CD4-positive, alpha-beta T cell treated with Interleukin-10 for 1 hour (primary cell): ENCODE measurements around the gene FARP1.

ENCODE experiments used
- DNase-seq: peaks from one replicate; pipeline ENCODE4 v3.0.0-alpha.2; 2020

The FARP1 gene

DNA sequence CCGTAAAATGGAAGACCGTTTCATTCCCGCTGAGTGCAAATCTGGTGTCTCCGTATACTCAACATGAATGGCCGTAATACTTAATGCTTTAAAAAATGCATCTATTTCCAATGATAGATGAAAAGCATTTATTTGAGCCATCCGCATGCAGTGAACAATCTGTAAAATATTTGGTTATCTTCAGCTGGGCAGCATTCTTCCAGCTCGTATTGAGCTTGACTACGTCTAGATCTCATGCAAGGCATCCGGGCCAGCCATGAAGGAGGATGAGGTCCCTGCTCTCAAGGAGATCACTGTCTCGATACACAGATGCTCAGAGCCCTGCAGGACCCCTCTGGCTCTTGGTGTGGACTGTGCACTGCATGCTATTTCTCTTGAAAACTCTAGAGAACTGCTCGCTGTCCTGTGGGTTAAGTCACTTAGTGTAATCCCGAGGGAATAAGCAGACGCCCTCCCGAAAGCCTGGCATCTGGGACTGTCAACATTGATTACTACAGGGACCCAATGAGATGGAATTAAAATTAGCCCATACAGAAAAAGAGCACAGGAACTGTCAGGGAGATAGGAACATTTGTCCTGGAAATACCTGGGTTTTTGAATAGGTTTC is 146.5 kb downstream of the FARP1 start:
- DNase-seq = no peak

GRCh38 chr13:98290261-98290660 is 147.4 kb downstream of the FARP1 start:
- DNase-seq = no peak

- DNase-seq = no peak
These were observed 148.8 kb downstream of the FARP1 start for GRCh38 chr13:98291658-98292057.

- no peak for DNase-seq
These were observed 150.2 kb downstream of the FARP1 start for GRCh38 chr13:98293103-98293502.

DNA sequence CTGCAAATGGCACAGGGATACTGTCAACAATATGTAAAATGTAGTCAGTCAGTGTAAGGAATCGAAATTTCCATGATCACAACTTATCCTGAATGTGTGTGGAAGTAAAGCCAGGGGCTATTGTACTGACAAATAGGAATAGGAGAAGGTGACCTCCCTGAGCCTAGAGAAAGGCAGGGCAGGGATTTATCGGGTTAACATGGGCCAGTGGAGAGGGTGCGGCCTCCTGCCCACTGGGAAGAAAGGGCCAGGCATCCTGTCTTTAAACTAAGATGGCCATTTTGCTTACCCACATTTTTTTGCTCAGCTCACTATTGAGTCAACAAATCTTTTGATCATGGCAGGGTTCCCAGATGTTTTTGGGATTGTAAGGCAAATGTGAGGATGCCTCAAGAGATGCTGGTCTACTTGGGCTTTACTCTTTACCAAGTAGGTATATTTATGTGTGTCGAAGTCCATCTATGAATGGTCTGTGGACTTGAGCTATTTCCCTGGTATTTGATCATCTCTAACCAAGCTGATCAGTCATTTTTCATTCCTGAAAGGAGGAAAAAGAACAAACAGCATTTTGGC is 150.8 kb downstream of the FARP1 start:
- no peak for DNase-seq

DNA sequence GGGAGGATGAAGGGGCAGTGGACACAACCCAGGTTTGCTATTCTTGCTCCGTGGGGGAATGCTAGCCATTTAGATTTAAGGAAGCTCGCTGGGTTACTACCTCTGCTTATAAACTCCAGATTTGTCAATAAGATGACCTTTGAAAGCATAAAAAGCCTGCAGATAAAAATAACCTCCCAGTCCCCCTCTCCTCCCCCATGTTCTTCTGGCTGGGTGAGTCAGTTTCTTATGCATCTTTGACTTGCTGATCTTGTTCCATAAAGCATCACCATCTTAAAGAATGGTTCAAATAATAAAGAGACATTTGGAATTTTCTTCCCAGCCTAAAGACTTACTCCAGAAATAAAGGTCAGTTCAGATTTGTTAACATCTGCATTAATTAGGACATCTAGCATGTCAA is 152.5 kb downstream of the FARP1 start:
- no peak for DNase-seq

GRCh38 chr13:98297051-98297450 is 154.2 kb downstream of the FARP1 start:
- no peak for DNase-seq

DNA sequence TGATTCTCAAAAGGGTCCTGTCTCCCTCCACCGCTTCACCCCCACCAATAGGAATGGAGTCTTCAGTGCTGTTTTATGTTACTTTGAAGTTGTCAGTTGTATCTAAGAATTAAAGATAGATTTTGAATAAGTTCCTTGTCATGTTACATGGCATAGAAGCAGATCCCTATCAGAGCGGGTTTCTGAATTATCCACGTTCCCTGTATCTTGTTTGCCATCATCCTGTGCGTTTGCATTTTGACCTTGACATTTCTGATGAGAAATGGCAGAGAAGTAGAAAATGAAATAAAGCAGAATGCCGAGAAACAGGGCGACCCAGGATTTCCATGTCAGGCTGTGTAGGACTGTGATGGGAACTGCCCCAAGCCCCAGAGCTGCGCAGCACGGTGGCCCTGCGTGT is 154.9 kb downstream of the FARP1 start:
- no peak for DNase-seq

DNA sequence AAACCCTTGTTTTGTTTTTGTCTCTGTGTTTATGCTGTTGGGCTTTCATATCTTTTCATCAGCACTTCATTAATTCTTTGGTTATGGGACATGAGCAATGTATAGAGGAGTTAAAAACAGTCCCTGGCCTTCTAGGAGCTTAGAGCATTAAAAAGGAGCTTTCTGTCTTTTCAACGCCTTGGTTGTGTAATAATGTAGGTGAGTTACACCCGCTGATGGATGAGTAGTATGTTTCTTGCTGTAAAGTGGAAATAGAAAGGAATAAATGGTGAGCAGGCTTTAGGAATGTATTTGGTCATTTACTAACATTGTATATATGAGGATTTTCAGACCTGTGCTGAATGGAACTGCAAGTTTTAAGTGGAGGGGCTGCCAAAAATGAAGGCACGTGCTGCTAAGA is 155.7 kb downstream of the FARP1 start:
- DNase-seq = no peak

- no peak for DNase-seq
These were observed 156.5 kb downstream of the FARP1 start for GRCh38 chr13:98299235-98299965.

DNA sequence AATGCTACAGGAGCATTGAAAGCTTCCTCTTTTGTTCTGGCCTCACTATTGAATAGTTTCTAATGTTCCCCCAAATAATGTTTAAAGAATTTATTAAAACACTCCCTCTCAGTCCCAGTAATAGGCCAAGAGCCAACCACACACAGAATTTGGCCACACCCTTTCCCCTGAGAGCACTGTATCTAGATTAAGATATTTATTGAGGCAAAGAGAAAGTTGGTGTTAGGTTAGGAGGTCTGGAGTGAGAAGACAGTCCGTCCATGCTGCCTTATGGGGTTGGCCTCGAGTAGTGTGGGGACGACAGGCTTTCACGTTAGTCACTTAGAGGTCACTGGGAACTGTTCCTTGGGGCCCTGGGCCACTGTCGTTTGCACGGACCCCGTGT is 157.1 kb downstream of the FARP1 start:
- no peak for DNase-seq

DNA sequence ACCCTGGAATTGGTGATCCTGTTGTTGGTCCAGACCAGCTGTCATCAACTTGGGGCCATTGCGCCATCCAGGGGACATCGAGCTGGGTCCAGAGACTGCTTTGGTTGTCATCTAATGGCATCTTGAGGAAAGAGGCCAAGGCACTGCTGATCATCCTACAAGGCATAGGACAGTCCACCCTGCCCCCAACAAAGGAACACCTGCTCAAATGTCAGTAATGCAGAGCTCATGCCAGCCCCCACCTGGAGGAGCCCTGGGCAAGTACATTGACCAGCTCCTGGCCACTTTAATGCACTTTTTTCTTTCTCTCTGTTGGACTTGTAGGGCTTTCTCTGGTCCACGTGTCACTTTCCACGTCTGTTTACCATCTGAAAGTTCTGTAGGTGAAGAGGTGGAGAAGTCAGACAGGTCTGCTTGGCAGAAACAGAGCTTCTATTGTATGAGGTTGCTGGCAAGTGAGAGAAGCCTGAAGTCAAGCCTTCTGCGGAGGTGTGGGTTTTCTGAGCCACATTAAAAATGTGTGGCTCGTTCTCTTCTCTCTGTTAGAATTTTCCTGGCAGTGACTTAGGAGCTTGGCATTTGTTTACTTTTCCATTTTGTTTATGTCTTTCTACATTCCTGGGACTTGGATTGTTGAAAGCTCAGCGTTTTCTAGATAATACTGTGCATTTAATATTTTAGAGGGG is 158.2 kb downstream of the FARP1 start:
- no peak for DNase-seq

DNA sequence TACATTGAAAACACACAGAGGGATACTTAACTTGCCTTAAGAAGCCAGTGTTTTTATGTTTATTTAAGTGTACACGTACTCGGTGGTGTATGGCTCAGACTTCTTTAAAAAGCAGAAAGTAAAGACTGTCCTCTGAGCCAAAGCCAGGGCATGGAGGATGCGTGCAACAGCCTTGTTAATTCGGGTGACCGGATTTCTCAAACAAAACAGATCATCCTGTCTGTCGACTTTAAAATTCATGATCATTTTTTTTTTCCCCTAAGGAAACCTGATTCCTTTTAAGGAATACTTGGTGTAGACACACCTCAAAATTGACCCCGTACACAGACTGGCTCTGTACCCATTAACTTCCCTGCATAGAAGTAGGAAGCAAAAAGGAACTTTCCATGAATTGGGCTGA is 158.8 kb downstream of the FARP1 start:
- no peak for DNase-seq

GRCh38 chr13:98303858-98304257 is 161.0 kb downstream of the FARP1 start:
- no peak for DNase-seq

DNA sequence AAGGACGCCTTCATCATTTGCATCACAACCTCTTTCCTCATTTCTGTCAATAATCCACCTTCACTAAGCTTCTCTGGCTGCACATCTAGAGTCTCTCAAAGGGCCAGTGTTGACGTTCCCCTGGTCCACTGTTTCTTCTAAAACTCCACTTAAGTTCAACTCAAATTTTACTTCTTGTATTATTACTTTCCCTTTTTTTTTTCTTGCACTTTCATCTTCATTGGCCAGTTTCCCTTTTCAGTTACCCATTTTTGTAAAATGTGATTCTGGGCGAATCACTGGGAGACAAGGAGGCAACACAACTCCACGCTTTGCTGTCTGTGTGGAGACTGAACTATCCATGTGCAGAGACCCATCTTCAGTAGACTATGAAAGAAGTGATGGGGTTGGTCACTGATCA is 162.8 kb downstream of the FARP1 start:
- no peak for DNase-seq

DNA sequence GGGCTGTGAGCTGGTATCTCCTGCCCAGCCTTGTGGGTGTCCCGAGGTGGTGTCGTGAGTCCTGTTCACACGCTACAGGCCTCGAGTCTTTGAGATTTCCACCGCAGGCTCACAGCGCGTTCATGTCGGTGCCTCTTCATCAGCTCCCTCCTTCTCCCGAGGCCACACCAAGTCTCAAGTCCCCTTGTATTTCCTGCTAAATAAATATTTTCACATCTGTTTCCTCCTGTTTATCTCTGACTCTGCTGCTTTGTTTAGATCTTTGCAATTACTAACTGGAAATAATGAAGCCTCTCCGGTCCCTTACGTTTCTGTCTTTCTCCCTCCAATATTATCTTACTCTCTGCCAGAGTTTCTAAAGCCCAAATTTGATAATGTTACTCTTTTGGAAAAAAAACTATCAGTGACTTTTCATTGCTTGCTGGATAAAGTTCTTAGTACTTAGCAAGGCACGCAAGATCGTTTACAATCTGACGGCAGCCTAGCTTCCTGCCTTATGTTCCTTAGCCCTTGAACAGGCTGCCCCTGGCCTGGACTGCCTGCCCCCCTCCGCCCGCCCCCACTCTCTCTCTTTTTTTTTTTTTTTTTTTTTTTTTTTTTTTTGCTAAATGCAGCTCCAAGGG is 164.7 kb downstream of the FARP1 start:
- DNase-seq = no peak

DNA sequence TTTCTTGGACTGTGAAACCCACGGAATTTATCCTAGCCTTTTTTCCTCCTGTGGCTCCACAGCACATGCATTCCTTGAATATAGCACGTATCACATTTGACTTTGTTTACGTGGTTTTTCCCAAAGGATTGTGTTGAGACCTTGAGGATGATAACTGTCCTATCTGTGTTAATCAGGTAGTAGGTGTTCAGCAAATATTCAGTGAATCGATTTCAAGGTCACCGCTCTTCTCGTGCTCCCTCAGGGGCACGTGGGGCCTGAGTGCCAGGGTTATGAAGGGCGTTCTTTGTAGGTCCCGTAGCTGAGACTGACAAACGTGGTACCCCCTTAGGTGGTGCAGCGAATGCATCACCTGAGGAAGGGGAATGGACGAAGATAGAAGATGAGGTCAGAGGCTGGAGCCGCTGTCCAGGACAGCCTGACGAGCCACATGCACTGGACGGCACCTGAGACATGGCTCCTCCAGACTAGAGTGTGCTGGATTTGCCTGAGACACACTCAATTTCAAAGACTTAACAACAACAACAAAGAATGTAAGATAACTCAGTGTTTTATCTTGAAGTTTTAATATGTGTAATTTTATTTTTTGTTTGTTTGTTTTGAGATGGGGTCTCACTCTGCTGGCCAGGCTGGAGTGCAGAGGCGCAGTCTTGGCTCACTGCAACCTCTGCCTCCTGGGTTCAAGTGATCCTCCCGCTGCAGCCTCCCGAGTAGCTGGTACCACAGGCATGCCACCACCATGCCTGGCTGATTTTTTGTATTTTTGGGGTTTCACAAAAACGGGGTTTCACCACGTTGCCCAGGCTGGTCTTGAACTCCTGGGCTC is 165.4 kb downstream of the FARP1 start:
- DNase-seq = no peak

- DNase-seq = no peak
These were observed 166.9 kb downstream of the FARP1 start for GRCh38 chr13:98309569-98310335.

DNA sequence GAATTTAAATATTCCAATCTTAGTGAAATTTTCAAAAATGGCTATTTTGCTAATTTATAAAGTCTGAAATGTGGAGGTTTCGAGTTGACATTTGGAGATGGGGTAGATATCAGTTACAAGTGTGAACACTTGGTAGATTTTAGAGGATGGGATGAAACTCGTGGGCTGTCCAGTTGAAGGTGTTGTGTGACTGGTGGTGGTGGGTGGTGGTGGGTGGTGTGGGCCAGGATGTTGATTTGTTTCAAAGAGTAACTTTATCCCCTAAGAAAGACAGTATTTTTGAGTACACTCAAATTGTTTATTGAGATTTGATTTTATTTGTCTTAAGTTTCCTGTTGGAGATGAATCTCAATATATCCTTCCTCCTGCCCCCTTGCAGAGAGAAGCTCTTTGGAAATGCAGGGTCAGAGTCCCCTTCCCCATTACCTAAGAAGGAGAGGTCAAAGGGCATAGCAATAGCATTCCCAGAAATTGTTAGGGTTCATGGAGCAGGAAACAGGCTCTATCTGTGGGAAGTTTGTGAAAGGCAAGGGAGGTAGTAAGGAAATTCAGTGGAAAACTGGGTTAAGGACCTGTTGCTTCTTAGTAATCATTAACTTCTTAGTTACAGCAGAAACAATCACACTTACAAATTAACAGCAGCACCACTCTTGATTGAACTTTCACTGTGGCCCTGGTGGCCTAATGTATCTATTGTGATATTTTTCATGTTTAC is 167.7 kb downstream of the FARP1 start:
- DNase-seq = no peak

- no peak for DNase-seq
These were observed 168.3 kb downstream of the FARP1 start for GRCh38 chr13:98311200-98311548.

- no peak for DNase-seq
These were observed 169.7 kb downstream of the FARP1 start for GRCh38 chr13:98312606-98313005.
